SK-N-MC (cell line): ENCODE data around the gene TPRN.

Experiments used
- EZH2 ChIP-seq: fragments of 200-600 bp; sonication (generic); IDR thresholded peaks from one replicate; pipeline ENCODE4 v1.6.1; 2017; ENCODE audit warnings: antibody characterized with exemption
- POLR2AphosphoS5 ChIP-seq: IDR thresholded peaks from 2 replicates; pipeline ENCODE4 v1.6.1; 2012; ENCODE audit warnings: mild to moderate bottlenecking, low read depth, low read length, borderline replicate concordance

GRCh38 chr9:137185921-137186320 lies 14.6 kb downstream of the TPRN start:
- TF ChIP-seq EZH2, result no peak
- no peak for TF ChIP-seq POLR2AphosphoS5
